GM12878 (cell line): ENCODE data around the gene RASAL2. TPM values are rescaled to one million over a fixed set of nuclear protein-coding genes. Genes with fewer than 3 reads are reported as not detected.

ENCODE experiments used
- ATAC-seq: fragments of 200-7000 bp; cut with Tn5 transposase; 3 replicates; pipeline ENCODE4 v1.9.1; 2020; ENCODE audit warnings: mild to moderate bottlenecking, moderate library complexity
- BruUV-seq: library from RNA; stranded (reverse); fragments of 400-500 nt; replicated peaks from 2 replicates; lab custom pipeline; 2021; lab: Mats Ljungman, UMichigan
- CTCF ChIA-PET: fragments of 300-600 bp; sonication (Branson Sonifier 250); formaldehyde crosslinking; extraction: SDS; loops from one replicate; lab custom pipeline; 2021; ENCODE audit warnings: inconsistent platforms; lab: Yijun Ruan, JAX
- POLR2A ChIA-PET: fragments of 350-600 bp; formaldehyde crosslinking; extraction: SDS; loops from one replicate; lab custom pipeline; 2021; ENCODE audit warnings: inconsistent platforms; lab: Charles Lee
- RAD21 ChIA-PET: fragments of 300-600 bp; sonication (Branson Sonifier 250); formaldehyde crosslinking; loops from one replicate; lab custom pipeline; 2023; ENCODE audit warnings: antibody characterized with exemption; ENCODE audit not compliant: unreplicated experiment; lab: Charles Lee
- SMC1A ChIA-PET: fragments of 300-600 bp; sonication (Branson Sonifier 250); formaldehyde crosslinking; loops from one replicate; lab custom pipeline; 2023; ENCODE audit not compliant: unreplicated experiment, uncharacterized antibody; lab: Charles Lee
- DNase-seq: peaks from one replicate; pipeline ENCODE4 v3.0.0-alpha.2; 2011; ENCODE audit warnings: low read depth, low spot score
- FAIRE-seq: peaks from 3 replicates; lab custom pipeline; 2011; peaks lifted over from hg19 to GRCh38; lab: Jason Lieb, UNC
- H2AFZ ChIP-seq: 2 replicates; pipeline ENCODE4 v1.6.0; 2011; ENCODE audit warnings: low read depth, low read length, control low read depth; ENCODE audit not compliant: control insufficient read depth
- H3K27ac ChIP-seq: 2 replicates; pipeline ENCODE4 v1.5.1; 2011; ENCODE audit warnings: control low read depth; ENCODE audit not compliant: control insufficient read depth, insufficient read depth
- H3K27me3 ChIP-seq, 2 experiments: replicated peaks in 1 of 2; 2 replicates each; pipeline versions ENCODE4 v1.6.0 to v1.6.1; 2011; ENCODE audit warnings: low read length in 1 of 2; ENCODE audit not compliant: control insufficient read depth in 2 of 2, insufficient read depth in 2 of 2
- H3K36me3 ChIP-seq, 2 experiments: 2 replicates each; pipeline ENCODE4 v1.5.1; 2011; ENCODE audit warnings: low read length in 1 of 2; ENCODE audit not compliant: control insufficient read depth in 2 of 2, insufficient read depth in 2 of 2
- H3K4me1 ChIP-seq: 2 replicates; pipeline ENCODE4 v1.6.1; 2011; ENCODE audit warnings: mild to moderate bottlenecking, low read length, moderate library complexity, mixed read lengths; ENCODE audit not compliant: control insufficient read depth, insufficient read depth
- H3K4me2 ChIP-seq: 2 replicates; pipeline ENCODE4 v1.6.0; 2011; ENCODE audit warnings: control low read depth; ENCODE audit not compliant: control insufficient read depth, insufficient read depth
- H3K4me3 ChIP-seq: fragments of 200-600 bp; sonication (generic); 2 replicates; pipeline ENCODE4 v1.5.1; 2016
- H3K79me2 ChIP-seq: 2 replicates; pipeline ENCODE4 v1.6.0; 2011; ENCODE audit warnings: low read length; ENCODE audit not compliant: control insufficient read depth, insufficient read depth
- H3K9ac ChIP-seq: 2 replicates; pipeline ENCODE4 v1.8.0; 2011; ENCODE audit warnings: low read length, control low read depth, mixed read lengths; ENCODE audit not compliant: control insufficient read depth, insufficient read depth
- H3K9me3 ChIP-seq: replicated peaks from 3 replicates; pipeline ENCODE4 v1.5.1; 2011; ENCODE audit warnings: mild to moderate bottlenecking, low read length; ENCODE audit not compliant: control insufficient read depth, insufficient read depth
- H4K20me1 ChIP-seq: 2 replicates; pipeline ENCODE4 v1.6.0; 2011; ENCODE audit not compliant: control insufficient read depth, insufficient read depth
- HDAC6 ChIP-seq: fragments of 200-600 bp; sonication (generic); IDR thresholded peaks from one replicate; pipeline ENCODE4 v1.8.0; 2017; ENCODE audit warnings: antibody characterized with exemption; ENCODE audit not compliant: unreplicated experiment
- IKZF1 ChIP-seq: fragments of 450-650 bp; conservative IDR thresholded peaks from 2 replicates; pipeline ENCODE4 v1.6.1; 2017; ENCODE audit warnings: antibody characterized with exemption, mild to moderate bottlenecking
- KLF5 ChIP-seq: fragments of 450-650 bp; IDR thresholded peaks from 2 replicates; pipeline ENCODE4 v1.6.1; 2014; ENCODE audit warnings: mild to moderate bottlenecking; ENCODE audit not compliant: partially characterized antibody
- MLLT1 ChIP-seq: fragments of 450-650 bp; IDR thresholded peaks from 2 replicates; pipeline ENCODE4 v1.6.1; 2016; ENCODE audit warnings: mild to moderate bottlenecking
- MTA3 ChIP-seq: IDR thresholded peaks from 2 replicates; pipeline ENCODE4 v1.6.1; 2012; ENCODE audit warnings: low read length, inconsistent platforms, borderline replicate concordance
- NFYB ChIP-seq: IDR thresholded peaks from 2 replicates; pipeline ENCODE4 v1.6.1; 2011; ENCODE audit warnings: low read depth, mild to moderate bottlenecking, low read length, improper control_type of control experiment, moderate library complexity; ENCODE audit not compliant: insufficient read depth
- RCOR1 ChIP-seq: conservative IDR thresholded peaks from 2 replicates; pipeline ENCODE4 v1.6.1; 2012; ENCODE audit warnings: low read depth, low read length, improper control_type of control experiment
- SKIL ChIP-seq: fragments of 450-650 bp; IDR thresholded peaks from 2 replicates; pipeline ENCODE4 v1.6.1; 2017; ENCODE audit warnings: mild to moderate bottlenecking, low read depth, inconsistent platforms; ENCODE audit not compliant: poor library complexity, severe bottlenecking
- SP1 ChIP-seq: IDR thresholded peaks from one replicate; pipeline ENCODE4 v1.6.1; 2011; ENCODE audit warnings: low read depth, low read length
- SUPT20H ChIP-seq: IDR thresholded peaks from 2 replicates; pipeline ENCODE4 v1.6.1; 2011; ENCODE audit warnings: low read depth, mild to moderate bottlenecking, low read length, moderate library complexity, borderline replicate concordance; ENCODE audit not compliant: control insufficient read depth
- SUZ12 ChIP-seq: fragments of 200-600 bp; sonication (generic); IDR thresholded peaks from one replicate; pipeline ENCODE4 v1.6.1; 2018; ENCODE audit warnings: antibody characterized with exemption, mild to moderate bottlenecking; ENCODE audit not compliant: unreplicated experiment
- TAF1 ChIP-seq: IDR thresholded peaks from 2 replicates; pipeline ENCODE4 v1.6.1; 2011; ENCODE audit warnings: mild to moderate bottlenecking, low read depth, low read length, borderline replicate concordance
- ZBTB4 ChIP-seq: fragments of 450-650 bp; formaldehyde crosslinking; IDR thresholded peaks from 2 replicates; pipeline ENCODE4 v1.4.0; 2022; ENCODE audit warnings: mild to moderate bottlenecking, moderate library complexity
- WGBS: methylation state at CpG from one replicate; pipeline ENCODE4 v1.1.6; 2016; ENCODE audit warnings: low lambda C conversion rate; ENCODE audit not compliant: insufficient replicate concordance, insufficient coverage; ENCODE audit errors: missing lambda C conversion rate; 5-methylcytosine and 5-hydroxymethylcytosine counted together
- in situ Hi-C: fragments of 300-500 bp; cut with MboI; formaldehyde crosslinking; loops from 9 replicates; pipeline ENCODE4 v1.14.3; 2018; ENCODE audit warnings: mixed read lengths
- intact Hi-C: fragments of 100-400 bp; cut with micrococcal nuclease; formaldehyde crosslinking; loops from one replicate; pipeline ENCODE4 v1.14.2; 2022; ENCODE audit not compliant: unreplicated experiment
- polyA plus RNA-seq, 11 experiments: library from polyadenylated mRNA; depleted of rRNA in 4 of 11; unstranded in 6 of 11; stranded (reverse) in 5 of 11; fragments of >200 nt; fragmentation: Nextera tagmentation in 4 of 11; fragmentation: Illumina TruSeq in 1 of 11; extraction: Ambion mirVana in 4 of 11; extraction: Trizol in 1 of 11; gene quantifications; 1 replicate in 1 of 11; 2 replicates in 10 of 11; pipeline versions ENCODE4 v1.2.1 to v1.2.3, GENCODE V29; 2011 to 2016; ENCODE audit warnings: inconsistent platforms in 2 of 11, missing spikeins in 2 of 11, low read depth in 1 of 11
- total RNA-seq, 4 experiments: library from RNA; depleted of rRNA in 3 of 4; stranded (reverse); fragments of >200 nt in 3 of 4; fragmentation: Illumina TruSeq in 1 of 4; extraction: Trizol in 1 of 4; gene quantifications; 2 replicates each; pipeline versions ENCODE4 v1.2.1 to v1.2.3, GENCODE V29; 2013 to 2021
- TF ChIP-seq, protein P1 (sequence below): fragments of 450-650 bp; IDR thresholded peaks from 2 replicates; pipeline ENCODE4 v1.6.1; 2017; ENCODE audit warnings: mild to moderate bottlenecking

The RASAL2 gene
- total and polyA plus RNA-seq, 10 of the 15 experiments (the other 5 are each of a cell fraction or from before 2014, with no cell fraction given) = 0.02 to 6.9 (median 0.17) TPM; not detected in 1

DNA sequence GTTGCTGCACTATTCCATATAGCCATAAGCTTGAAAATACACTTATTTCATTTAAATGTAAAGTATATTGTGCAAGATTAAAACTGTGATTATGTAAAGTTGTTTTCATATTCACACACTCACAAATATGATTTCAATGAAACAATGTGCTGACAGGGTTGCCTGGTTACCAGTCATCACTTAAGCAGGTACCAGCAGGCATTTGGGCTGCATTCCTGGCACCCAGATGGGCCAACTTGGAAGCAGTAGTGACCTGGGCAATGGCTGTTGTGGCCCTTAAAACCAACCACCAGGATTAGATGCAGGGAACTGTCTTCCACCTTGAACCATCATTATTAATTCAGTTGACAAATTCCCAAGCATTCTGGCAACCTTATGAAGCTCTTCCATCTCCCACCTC is 45.0 kb upstream of the RASAL2 start (continued):
- no peak for TF ChIP-seq KLF5

DNA sequence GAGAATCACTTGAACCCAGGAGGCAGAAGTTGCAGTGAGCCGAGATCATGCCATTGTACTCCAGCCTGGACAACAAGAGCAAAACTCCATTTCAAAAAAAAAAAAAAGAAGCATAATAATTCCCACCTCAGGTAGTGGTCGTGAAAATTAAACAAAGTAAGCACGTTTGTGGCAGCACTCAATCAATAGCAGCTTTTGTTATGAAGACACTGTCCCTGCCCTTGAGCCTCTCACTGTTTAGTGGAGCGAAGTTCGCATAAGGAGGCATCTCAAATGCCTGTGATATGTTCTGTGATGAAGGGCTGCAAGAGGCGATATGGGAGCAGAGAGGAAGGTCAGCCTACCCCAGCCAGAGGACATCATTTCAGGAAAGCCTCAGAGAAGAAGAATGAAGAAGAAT is 43.8 kb upstream of the RASAL2 start:
- DNase-seq (no peak), ATAC-seq (no peak), FAIRE-seq (no peak)
- in situ Hi-C loops (no loop called here), intact Hi-C loops (no loop called here)
- Histone ChIP-seq H3K36me3 (no peaks in the 10 kb centered on the region), H3K4me3 (no peak overlapping the region), H3K79me2 (no peaks in the 10 kb centered on the region), H3K9me3 (no peaks in the 10 kb centered on the region), H3K27ac (no peak overlapping the region), H3K9ac (no peak overlapping the region), H3K4me1 (no peaks in the 10 kb centered on the region), H3K4me2 (no peak overlapping the region), H3K27me3 (no peaks in the 10 kb centered on the region), H4K20me1 (no peaks in the 10 kb centered on the region), H2AFZ (no peak overlapping the region)
- BruUV-seq = no TSS peak
- RAD21 ChIA-PET = interaction anchor here (1.5 kb wide), 1 partner anchor 138 kb away, joined by 4 read pairs; no protein-coding TSS in a partner anchor
- POLR2A ChIA-PET = no interaction called here
- CTCF ChIA-PET = interaction anchor here (0.6 to 1.0 kb wide), 3 partner anchors 20 to 488 kb away, joined by 3 read pairs; no protein-coding TSS in a partner anchor
- SMC1A ChIA-PET = interaction anchor here (0.9 to 1.3 kb wide), 2 partner anchors 18 to 102 kb away, joined by 3 to 6 read pairs; no protein-coding TSS in a partner anchor
- 37% methylated on average over 5 of the region's 6 CpGs for WGBS
- TF ChIP-seq NFYB = no peak
- no peak for TF ChIP-seq SKIL
- no peak for TF ChIP-seq ZBTB4 (CRISPR knock-in tag)
- TF ChIP-seq, protein P1, sequence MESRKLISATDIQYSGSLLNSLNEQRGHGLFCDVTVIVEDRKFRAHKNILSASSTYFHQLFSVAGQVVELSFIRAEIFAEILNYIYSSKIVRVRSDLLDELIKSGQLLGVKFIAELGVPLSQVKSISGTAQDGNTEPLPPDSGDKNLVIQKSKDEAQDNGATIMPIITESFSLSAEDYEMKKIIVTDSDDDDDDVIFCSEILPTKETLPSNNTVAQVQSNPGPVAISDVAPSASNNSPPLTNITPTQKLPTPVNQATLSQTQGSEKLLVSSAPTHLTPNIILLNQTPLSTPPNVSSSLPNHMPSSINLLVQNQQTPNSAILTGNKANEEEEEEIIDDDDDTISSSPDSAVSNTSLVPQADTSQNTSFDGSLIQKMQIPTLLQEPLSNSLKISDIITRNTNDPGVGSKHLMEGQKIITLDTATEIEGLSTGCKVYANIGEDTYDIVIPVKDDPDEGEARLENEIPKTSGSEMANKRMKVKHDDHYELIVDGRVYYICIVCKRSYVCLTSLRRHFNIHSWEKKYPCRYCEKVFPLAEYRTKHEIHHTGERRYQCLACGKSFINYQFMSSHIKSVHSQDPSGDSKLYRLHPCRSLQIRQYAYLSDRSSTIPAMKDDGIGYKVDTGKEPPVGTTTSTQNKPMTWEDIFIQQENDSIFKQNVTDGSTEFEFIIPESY = no peak
- no peak for TF ChIP-seq TAF1
- no peak for TF ChIP-seq RCOR1
- TF ChIP-seq SP1 = no peak
- no peak for TF ChIP-seq MTA3
- TF ChIP-seq SUZ12 = no peak
- no peak for TF ChIP-seq IKZF1
- no peak for TF ChIP-seq SUPT20H
- no peak for TF ChIP-seq HDAC6
- TF ChIP-seq MLLT1 = no peak
